GM21717 (cell line): Measurements from ENCODE around the gene ADRA2B.
"Not testable (repeated sequence)": the region's sequence is repeated elsewhere in the genome, so short reads cannot be mapped to it uniquely, and the experiment has no call there.

Experiments
- ATAC-seq: cut with Tn5 transposase; IDR thresholded peaks from one replicate; pipeline ENCODE4 v1.9.1; 2021; ENCODE audit warnings: mild to moderate bottlenecking, moderate library complexity; ENCODE audit not compliant: unreplicated experiment

The ADRA2B gene

DNA sequence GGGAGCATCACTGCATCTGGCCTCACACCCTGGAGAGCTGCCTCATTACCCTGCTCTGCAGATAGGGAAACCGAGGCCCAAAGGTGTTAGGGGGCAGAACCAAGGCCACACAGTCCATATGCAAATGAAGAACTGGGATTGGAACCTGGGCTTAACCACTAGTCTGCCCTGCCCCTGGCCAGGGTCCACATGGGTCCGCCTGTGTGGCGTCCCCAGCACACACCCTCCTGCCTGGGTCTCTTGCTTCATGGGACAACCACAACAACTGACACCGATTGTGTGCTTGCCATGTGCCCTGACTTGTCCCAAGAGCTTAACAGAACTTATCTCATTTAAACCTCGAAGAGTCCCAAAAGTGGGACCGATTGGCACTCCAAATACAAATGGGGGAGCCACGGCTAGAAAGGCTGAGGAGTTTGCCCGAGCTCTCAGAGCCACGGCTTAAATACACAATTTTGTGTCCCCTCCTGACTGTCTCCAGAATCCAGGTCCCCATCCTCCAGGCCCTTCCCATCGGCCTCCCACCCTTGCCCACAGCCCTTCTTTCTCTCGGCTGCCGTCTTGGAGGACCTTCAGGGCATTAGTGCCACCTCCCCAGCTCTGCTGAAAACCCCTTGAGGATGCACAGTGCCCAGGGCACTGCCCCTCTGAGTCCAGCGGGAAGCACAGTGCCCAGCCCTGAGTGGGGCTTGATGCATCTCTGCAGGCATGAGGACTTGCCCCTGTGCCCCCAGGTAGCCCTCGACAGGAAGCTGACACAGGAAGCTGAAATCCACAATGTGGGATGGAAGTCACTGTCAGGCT lies 34.6 kb upstream of the ADRA2B start:
- ATAC-seq, result no peak

DNA sequence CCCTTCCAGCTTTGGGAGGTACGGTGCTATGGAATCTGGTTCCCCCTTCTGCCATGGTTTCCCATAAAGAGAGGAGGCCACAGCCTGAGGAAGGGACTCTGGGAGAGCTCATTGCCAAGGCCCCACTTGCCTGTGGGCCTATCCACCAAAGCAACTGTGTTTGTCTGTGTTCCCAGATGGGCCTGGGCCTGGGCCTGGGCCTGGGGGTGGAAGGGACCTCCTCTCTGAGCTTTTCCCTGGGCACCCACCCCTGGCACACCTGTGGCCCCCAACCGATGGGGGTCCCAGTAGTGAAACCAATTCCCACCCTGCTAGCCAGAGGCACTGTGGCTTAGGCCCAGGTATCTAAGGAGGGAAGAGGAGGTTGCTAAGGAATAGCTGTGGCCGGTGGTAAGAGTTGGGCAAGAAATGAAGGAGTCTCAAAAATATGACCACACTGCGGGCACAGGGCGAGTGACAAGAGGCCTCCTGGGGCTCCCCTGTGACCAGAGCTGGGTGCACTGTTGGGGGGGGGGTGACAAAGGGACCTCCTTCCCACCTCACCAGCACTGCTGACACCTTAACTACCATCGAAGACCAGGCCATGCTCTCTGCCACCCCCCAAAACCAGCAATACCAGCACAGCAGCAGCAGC lies 33.8 kb upstream of the ADRA2B start:
- no peak for ATAC-seq

DNA sequence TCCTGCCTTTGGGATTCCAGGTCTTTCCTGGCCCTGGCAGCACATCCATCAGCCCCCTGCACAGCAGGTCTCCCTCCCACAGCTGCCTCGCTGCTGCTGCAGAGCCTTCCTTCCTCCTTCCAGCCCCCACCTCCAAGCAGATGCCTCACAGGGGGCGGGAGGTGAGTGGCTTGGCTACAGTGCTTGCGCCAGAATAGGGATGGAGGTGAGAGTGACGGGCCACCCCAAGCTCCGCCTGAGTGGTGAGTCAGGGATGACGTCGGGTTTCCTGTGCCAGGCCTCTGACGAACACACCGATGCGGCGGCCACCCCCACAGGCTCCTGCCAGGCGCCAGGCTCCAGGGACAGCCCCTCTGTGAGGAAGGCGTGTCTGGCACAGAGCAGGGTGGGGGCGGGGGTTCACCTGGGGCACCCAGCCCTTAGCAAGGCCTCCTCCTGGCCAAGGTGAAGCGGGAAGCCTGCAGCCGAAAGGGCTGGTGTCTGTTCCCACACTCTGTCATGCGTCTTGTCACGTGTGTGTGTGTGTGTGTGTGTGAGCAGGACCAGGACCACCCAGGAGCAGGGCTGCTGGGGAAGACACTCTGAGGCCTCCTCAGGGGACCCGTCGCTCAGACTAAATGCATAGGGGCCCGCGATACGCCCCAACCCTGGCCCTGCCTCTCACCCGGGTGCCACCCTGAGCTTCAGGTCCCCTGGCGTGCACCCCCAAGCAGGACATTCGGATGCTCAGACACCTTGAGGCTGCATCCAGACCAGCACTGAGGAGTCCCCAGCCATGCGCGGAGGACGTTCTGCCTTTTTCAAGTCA lies 32.2 kb upstream of the ADRA2B start:
- ATAC-seq, result peak; percentile 36

DNA sequence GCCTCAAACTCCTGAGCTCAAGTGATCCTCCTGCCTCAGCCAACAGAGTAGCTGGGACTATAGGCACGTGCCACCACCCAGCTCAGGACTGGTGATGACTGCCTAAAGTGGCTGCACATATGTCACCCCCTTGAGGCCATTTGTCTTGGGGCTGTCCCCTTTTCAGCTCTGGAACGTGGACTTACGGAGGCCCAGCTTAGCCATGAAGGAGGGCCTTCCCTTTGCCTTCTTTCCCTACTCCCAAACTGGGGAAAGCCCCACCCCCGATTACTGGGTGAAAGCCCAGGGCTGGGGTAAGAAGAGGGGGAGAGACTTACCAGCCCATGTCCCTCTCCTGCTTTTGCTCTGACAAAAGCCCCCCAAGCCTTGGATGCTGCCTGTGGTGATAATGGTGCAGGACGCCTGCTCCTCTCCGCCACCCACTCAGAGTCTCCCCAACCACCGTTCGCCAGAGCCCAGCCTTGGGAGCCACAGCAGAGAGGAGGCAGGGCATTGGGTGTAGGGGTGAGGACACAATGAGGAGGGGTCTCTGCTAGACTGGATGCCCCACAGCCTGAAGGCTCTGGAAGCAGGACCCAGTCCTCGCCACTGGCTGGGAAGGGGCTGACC lies 31.3 kb upstream of the ADRA2B start:
- ATAC-seq, result no peak

DNA sequence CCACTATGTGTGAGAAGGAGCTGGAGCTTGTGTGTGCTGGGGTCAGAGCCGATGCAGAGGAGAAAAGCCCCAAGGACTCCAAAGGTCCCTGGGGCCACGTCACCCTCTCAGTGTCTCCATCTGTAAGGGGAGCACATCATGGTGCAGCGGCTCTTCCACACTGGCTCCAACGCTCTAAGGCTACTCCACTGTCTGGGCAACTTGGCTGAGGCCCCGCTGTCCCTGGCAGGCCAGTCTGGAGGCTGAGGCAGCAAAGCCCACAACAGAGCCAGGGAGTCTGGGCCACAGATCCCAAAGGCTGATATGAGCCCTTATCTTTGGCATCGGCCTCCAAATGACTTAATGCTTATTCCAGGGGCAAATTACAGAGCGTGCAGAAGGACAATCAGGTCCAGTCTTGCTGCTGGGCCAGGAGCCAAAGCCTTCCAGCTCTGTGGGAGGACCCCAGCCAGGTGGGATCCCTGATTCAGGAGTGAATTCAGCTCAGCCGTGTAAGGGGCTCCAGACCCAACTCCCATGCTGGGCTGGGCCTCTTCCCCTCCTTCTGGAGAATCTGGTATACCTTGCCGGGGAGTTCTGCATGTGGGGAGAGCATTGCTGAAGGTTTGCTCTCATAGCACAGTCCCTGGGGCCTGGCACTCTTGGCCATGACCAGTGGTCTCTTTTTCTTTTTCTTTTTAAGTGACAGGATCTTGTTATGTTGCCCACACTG lies 30.7 kb upstream of the ADRA2B start:
- ATAC-seq, result no peak

DNA sequence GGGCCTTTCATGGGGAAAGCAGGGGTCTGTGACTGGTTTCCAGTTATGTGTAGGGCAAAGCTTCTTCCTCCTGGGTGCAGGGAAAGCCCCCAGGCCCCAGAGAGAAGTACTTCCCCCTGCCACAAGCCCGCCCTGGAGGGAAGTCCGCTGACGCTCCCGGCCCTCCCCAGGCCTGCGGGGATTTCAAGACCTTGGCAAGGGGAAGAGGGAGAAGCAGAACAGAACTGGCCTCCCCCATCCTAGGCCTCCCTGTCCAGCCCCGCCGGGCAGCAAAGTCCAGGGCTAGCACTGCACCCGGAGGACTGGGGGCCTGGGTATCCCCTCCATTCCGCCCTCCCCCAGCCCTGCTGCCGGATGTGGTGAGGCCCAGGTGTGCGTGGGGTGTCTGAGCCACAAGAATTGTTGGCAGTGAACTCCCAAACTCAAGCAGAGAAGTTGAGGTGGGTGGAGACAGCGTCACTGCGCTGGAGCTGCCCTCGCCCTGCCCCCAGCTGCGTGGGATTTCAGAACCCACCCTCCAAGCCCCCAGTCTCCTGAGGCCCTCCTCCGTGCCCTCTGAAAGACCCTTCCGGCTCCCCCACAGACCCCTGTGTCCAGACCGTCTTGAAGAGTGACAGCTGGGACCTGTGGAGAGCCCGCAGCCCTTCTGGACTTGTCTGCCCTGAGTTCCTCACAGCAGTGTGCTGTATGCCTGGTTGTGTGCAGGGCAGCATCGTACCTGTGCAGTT lies 29.9 kb upstream of the ADRA2B start:
- peak; percentile 32 for ATAC-seq

DNA sequence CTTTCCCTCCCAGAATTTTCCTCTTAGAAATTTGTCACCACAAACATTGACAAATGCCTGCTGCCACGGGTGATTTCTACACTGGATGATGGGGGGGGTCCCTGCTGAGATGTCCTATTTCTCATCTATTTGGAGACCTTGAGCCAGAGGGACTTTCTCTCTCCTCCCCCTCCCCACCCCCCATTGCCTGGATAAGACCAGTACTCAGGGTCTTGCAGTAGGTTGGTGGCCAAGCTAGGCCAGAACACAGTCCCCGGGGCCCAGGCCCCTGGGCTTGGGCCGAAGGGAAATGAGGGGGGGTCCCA lies 29.4 kb upstream of the ADRA2B start:
- ATAC-seq, result no peak

DNA sequence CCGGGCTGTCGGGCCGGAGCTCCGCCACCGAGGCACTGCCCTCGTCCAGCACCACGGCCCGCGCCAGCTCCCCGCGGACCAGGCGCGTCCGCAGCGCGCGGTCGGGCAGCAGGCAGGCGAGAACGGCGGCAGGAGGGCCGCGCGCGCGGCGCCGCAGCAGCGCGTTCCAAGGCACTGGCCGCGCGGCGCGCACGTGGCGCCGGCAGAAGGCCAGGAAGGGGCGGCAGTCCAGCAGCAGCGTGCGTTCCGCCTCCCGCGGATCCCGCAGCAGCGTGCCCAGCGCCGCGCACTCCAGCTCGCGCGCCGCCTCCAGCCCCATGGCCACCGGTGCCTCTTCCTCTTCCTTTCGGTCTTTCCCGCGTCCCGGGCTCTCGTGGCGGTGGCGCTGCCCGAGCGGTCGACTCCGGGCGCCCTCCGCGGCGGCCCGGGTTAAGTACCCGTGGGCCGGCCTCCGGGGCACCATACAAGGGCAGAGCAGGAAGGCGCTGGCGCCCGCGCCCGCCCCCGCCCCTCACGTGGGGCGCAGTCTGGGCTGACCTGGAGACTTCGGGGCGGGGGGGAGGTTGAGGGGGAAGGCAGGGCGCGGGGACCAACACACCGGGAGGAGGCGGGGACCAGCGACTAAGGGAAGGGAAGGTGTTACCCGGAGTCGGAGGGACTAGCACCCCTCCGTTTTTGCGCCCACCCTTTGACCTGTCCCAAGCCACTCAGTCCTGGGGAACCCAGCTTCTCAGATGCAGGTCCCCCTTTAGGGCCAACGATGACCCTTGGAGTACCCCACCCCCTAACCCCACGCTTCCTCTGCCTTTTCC lies 28.9 kb upstream of the ADRA2B start, which contains the start of gene DUSP2:
TSS of gene DUSP2 (minus strand) at position 405 of the 812 bp plus-strand sequence. CDS start at position 319, 86 bp downstream.
- peak; percentile 43 for ATAC-seq

DNA sequence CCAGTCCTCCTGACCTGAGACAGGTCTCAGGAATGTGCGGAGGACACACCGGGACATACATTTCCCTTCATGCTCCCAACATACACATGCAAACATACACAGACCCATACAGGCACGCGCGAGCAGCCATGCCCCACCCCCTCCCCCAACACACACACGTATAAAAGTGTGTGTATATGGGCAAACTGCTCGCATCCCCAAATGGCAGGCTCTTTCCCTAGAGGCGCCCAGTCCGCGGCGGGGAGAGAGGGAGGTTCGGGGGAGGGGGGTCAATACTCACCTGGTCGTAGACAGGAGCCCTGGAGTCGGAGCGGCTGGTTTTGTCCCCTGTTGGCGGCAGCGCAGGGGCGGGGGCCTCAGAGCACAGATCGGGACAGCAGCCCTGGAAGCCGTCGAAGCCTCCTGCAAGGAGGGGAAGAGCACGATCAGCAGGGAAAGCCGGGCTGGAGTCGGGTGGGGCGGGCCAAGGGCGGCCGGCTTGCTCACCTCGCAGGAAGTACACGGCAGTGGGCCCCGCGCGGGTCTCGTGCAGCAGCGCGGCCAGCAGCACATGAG lies 28.2 kb upstream of the ADRA2B start:
- ATAC-seq, result peak; percentile 0

DNA sequence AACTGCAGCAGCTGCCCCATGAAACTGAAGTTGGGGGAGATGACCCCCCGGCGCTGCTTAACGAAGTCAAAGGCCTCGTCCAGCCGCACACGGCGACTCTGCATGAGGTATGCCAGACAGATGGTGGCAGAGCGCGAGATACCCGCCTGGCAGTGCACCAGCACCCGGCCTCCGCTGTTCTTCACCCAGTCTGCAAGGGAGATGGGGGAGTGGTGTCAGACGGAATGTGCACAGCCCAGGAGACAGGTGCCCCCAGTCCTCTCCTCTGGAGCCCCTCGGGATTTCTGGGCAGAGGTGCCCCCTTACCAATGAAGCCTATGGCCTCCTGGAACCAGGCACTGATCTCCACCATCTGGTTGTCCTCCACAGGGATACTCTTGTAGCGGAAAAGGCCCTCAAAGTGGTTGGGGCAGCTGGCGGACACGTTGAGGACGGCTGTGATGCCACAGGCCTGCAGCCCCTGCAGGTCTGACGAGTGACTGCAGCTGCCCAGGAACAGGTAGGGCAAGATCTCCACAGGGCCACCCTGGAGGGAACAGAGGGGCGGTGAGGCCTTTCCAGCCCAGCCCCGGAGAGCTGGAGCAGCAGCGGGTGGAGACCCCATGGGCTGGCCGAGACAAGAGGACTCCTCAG lies 27.6 kb upstream of the ADRA2B start:
- ATAC-seq, result no peak

DNA sequence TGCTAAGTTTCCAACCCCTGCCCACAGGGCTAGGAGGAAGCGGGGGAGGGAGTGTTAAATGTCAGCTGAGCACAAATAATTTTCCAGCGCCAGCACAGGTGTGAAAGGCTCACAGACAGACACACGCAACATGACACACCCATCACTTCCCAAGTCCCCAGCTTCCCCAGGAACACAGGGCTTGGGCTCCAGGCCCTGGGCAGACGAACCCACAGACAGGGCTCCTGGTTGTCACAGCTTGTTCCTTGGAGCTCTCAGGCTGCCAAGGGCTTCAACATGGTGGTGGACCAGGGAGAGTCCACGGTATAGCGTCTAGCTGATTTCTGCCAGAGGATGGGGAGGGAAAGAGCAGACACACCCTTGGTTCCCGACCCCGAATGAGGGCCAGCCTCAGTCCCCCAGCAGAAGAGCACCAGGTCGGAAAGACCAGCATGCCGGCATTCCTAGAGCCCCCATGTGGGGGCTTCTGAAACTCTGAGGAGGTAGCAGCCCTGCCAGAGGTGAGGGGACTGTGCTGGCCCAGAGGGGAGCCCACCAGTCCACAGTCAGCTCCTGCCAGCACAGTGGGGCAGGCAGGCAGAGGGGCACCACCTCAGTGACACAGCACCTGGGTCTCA lies 27.0 kb upstream of the ADRA2B start:
- no peak for ATAC-seq

DNA sequence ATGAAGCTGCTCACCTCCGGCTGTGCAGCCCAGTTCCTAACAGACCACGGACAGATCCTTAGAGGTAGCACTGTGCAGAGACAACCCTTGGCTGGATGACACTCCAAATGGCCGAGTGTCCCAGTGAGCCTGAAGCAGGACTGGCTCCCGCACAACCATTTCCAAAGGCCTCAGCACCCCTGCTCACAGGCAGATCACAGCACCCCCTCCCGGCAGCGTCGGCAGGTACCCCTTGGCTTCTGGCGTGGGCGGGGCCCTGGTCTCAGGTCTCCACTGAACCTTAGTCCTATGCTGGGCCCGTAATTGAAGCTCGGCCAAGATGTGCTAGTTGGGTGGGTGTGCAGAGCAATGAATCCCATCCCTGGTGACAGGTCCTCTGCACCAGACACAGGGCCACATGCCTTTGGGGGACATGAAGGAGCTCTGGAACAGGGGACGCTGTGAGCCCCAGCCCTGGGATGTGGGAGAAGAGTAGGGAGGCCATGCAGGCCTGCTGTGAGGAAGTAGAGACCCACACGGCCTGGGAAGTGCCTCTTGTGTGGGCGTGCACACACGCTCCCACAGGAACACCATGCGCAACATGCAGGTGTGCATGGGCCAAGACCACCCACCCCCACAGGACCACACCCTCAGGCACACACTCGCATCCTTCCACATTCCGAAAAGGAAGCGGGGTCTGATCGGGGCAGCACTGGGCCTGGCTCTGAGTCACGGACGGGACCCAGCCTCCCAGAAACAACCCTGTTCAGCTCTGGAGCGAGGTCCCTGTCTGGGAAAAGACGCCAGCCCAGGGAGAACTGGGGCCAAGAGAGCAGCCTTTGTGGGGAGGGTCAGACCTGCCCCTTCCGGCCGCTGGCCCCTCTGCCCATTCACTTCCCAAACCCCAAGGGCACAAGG lies 26.1 kb upstream of the ADRA2B start:
- no peak for ATAC-seq

DNA sequence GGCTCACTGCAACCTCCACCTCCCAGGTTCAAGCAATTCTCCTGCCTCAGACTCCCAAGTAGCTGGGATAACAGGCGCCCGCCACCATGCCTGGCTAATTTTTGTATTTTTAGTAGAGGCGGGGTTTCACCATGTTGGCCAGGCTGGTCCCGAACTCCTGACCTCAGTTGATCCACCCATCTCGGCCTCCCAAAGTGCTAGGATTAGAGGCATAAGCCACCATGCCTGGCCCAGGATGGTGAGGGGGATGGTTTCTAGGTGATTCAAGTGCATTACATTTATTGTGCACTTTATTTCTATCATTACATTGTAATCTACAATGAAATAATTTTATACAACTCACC lies 25.2 kb upstream of the ADRA2B start:
- not testable (repeated sequence) for ATAC-seq

DNA sequence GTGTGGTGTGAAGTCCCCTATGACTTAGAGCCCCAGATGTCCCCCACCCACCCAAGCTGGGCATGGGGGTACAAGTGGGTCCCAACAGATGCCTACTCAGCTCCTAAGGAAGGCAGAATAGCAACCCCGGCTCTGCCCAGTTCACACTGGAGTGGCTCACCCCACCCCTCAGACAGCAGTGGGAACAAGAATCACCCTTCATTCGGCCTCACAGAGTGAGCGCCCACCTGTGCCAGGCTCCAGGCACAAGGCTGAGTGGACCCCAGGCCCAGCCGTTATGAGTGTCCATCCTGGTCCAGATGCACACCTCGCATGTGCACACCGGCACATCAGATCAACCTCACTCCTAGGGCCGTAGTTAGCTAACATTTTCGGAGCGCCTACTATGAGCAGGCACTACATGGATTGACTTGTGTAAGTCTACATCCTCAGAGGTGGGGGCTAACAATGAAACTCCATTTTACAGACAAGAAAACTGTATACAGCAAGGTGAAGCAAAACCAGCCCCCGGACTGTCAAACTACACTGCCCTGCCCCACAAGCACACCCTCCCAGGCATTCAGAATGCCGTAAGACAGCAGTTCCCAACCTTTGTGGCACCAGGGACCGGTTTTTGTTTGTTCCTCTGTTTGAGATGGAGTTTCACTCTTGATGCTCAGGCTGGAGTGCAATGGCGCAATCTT lies 24.7 kb upstream of the ADRA2B start:
- no peak for ATAC-seq

DNA sequence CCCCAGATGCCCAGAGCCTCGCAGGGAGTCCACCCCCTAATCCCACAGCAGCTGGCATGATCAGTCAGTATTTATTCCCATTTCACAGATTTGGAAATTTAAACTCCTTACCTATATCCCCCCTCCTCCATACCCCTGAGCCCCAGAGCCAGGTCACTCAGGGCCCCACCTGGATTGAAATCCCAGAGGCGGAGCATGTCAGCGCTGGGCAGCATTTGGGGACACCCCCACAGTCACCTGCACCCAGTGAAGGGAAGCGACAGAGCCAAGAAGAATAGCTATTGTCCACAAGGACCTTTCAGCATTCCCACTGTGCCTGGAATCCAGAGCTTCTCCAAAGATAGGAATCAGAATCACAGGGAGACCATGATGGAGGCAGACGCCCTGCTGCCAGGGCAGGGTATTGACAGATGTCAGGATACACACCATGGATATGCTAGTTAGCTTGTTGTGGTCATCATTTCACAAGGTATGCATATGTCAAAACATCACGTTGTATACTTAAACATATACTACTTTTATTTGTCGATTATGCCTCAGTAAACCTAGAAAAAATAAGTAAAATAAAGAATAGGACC lies 22.9 kb upstream of the ADRA2B start:
- ATAC-seq, result no peak
